Tibial nerve (tissue), 4 donors: ENCODE measurements around the gene NOTCH4. TPM values are rescaled to one million over a fixed set of nuclear protein-coding genes. Genes with fewer than 3 reads are reported as not detected.
A peak's percentile ranks its signal among the peaks of the same experiment; 100 is the strongest.

Source experiments
- DNase-seq, 2 donors: peaks; one replicate each; pipeline ENCODE4 v3.0.0-alpha.2; 2019; ENCODE audit warnings: low spot score in 2 of 2
- H3K27ac ChIP-seq, 4 donors: fragments of 200-600 bp; sonication (generic) in 3 of 4; one replicate each; pipeline ENCODE4 v1.5.1; 2017 to 2019; ENCODE audit warnings: mild to moderate bottlenecking in 1 of 4
- H3K27me3 ChIP-seq, 2 donors: fragments of 200-600 bp; sonication (generic) in 1 of 2; one replicate each; pipeline versions ENCODE4 v1.5.1 to v1.6.0; 2017 to 2019
- H3K36me3 ChIP-seq, 3 donors: fragments of 200-600 bp; sonication (generic); one replicate each; pipeline ENCODE4 v1.5.1; 2018 to 2019
- H3K4me1 ChIP-seq, 4 donors: fragments of 200-600 bp; sonication (generic) in 3 of 4; one replicate each; pipeline ENCODE4 v1.5.1; 2017 to 2019
- H3K4me3 ChIP-seq, 4 donors: fragments of 200-600 bp; sonication (generic) in 3 of 4; one replicate each; pipeline ENCODE4 v1.5.1; 2017 to 2019; ENCODE audit warnings: mild to moderate bottlenecking in 1 of 4, moderate library complexity in 1 of 4
- H3K9me3 ChIP-seq, 4 donors: fragments of 200-600 bp; sonication (generic) in 3 of 4; one replicate each; pipeline ENCODE4 v1.5.1; 2017 to 2019
- CTCF ChIP-seq, 5 experiments: fragments of 200-600 bp in 3 of 5; fragments of 450-650 bp in 2 of 5; sonication (generic) in 3 of 5; IDR thresholded peaks; one replicate each; pipeline ENCODE4 v1.5.1; 2016 to 2019; ENCODE audit warnings: antibody characterized with exemption in 5 of 5, mild to moderate bottlenecking in 3 of 5, moderate library complexity in 2 of 5
- EP300 ChIP-seq, 2 donors: sonication (generic); formaldehyde crosslinking; IDR thresholded peaks; one replicate each; pipeline ENCODE4 v1.6.1; 2017; ENCODE audit warnings: antibody characterized with exemption in 2 of 2, mild to moderate bottlenecking in 1 of 2
- POLR2A ChIP-seq, 2 donors: fragments of 450-650 bp; IDR thresholded peaks; one replicate each; pipeline ENCODE4 v1.6.1; 2017; ENCODE audit warnings: antibody characterized with exemption in 2 of 2, mild to moderate bottlenecking in 2 of 2, moderate library complexity in 2 of 2
- WGBS, 2 donors: methylation state at CpG; one replicate each; pipeline ENCODE4 v1.1.5; 2018; 5-methylcytosine and 5-hydroxymethylcytosine counted together
- total RNA-seq, 4 donors: library from RNA; depleted of rRNA; stranded (reverse); fragments of >200 nt; gene quantifications; one replicate each; pipeline ENCODE4 v1.1.0, GENCODE V29; 2016

Gene NOTCH4
- total RNA-seq, 4 donors from 2014 or later, result 22.4 to 50.2 (median 31.9) TPM

DNA sequence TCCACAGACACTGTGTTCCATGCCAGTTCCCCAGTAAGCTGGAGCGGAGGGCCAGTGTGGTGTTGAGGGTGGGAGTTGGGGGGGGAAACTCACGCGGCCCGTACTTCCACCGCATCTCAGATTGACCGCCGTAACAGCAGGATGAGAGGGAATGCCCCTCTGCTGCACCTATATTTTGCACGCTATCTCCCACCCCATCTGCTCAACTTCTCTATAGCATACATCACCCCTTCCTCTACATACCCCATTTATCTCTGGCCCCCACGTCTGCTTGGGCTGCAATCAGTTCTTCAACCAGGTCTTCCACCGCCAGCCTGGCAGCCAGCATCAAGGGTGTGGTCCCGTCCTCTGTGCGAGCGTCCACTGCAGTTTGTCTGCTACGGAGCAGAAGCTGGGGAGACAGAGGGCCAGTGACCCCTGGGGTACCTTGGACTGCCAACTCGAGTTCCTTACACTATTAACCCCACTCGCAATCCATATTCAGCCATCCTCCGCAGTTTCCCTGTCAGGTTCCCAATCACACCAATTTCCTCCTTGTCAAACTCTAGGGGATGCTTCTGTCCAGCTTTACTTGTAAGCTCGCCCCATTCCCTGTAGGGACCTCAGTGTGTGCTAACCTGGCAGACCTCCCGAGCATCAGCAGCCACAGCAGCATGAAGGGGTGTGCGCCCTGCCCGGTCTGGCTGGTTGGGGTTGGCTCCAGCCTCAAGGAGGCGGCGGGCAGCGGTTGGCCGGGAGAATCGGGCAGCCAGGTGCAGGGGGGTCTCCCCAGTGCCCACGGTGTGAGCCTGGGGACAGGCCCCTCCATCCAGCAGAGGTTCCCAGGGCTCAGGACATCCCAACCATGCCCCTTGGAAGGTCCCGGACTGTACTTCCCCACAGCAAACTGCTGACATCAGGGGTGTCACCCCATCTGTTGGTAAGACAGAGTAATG lies 26.9 kb downstream of the NOTCH4 start:
- Histone ChIP-seq H3K36me3 (no peaks in the 10 kb centered on the region), H3K4me1 (peaks cover 0 to 44% (median 36%) of the 10 kb centered on the region in 4 donors), H3K27me3 (no peaks in the 10 kb centered on the region), H3K9me3 (no peaks in the 10 kb centered on the region), H3K4me3 (peak overlapping the region; percentile 48 to 94 (median 76)), H3K27ac (peak overlapping the region; percentile 96 to 100 (median 100))
- WGBS, 2 donors, result 11 to 15% methylated on average over 26 to 28 of the region's 28 CpGs
- TF ChIP-seq CTCF (IDR thresholded peaks at IDR 0.05), result peak in 2 of 5 experiments; percentile 10 to 34
- peak in 1 of 2 donors; percentile 36 for TF ChIP-seq POLR2A (IDR thresholded peaks at IDR 0.05)
- TF ChIP-seq EP300 (IDR thresholded peaks at IDR 0.05), result peak in 1 of 2 donors; percentile 23
- peak in 1 of 2 donors; percentile 43 for DNase-seq

DNA sequence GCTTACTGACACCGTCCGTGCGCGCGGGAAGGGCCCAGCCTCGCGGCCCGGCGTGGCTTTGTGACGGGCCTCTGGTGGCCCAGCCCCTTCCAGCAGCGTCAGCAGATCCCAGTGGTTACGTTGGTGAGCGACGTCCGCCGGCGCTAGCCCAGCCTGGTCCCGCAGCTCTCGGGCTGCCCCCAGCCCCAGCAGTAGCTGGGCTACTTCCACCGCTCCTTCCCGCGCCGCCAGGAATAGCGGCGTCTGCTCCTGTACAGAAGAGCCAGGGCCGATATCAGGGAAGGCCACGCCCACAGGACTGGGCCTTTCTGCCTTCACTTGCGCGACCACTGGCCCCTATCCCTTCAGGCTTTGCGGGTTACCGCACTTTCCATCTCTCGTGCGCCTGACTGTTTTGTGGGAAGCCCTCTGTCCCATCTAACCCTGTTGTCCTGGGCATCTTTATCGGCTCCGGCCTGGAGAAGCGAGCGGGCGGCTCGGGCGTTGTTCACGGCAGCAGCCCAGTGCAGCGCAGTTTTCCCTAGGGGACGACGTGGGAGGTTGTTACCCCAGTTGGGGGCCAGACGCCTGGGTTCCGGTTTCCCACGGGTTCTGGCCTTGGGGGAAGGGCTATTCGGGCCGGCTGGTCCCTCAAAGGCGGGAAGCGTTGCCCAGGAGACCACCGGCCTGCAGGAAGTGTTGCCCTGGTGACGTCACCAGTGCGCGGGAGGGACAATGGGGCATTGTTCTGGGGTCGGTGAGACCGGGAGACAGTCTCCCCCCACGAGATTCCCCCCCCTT lies 27.8 kb downstream of the NOTCH4 start:
- peaks cover 0 to 52% (median 42%) of the 10 kb centered on the region in 4 donors for H3K4me1 ChIP-seq
- WGBS, 2 donors, result 0% methylated on average over 27 to 30 of the region's 58 CpGs

GRCh38 chr6:32195652-32195901 lies 28.3 kb downstream of the NOTCH4 start:
- no peaks in the 10 kb centered on the region for H3K9me3 ChIP-seq
- no peaks in the 10 kb centered on the region for H3K27me3 ChIP-seq
- TF ChIP-seq EP300 (IDR thresholded peaks at IDR 0.05) (peak in 1 of 2 donors; percentile 97), CTCF (IDR thresholded peaks at IDR 0.05) (peak; percentile 19 to 80 (median 73)), POLR2A (IDR thresholded peaks at IDR 0.05) (no peak)
- peak overlapping the region; percentile 96 to 100 (median 100) for H3K27ac ChIP-seq
- 0% methylated on average over 1 of the region's 25 CpGs; no CpG with 5 or more reads in 1 of the 2 donors for WGBS, 2 donors
- DNase-seq, result peak; percentile 100
- H3K4me1 ChIP-seq, result peaks cover 0 to 57% (median 47%) of the 10 kb centered on the region in 4 donors
- H3K36me3 ChIP-seq, result no peaks in the 10 kb centered on the region
- peak overlapping the region in 3 of 4 donors; percentile 48 to 94 (median 90) for H3K4me3 ChIP-seq

More for the DNA sequence above, 27.8 kb downstream of the NOTCH4 start:
- H3K36me3 ChIP-seq, result no peaks in the 10 kb centered on the region
- H3K4me3 ChIP-seq, result peak overlapping the region; percentile 48 to 94 (median 76)
- H3K27ac ChIP-seq, result peak overlapping the region; percentile 96 to 100 (median 100)
- peak in 1 of 5 experiments; percentile 0 for TF ChIP-seq CTCF (IDR thresholded peaks at IDR 0.05)
- peak; percentile 75 to 98 for TF ChIP-seq EP300 (IDR thresholded peaks at IDR 0.05)
- TF ChIP-seq POLR2A (IDR thresholded peaks at IDR 0.05), result peak; percentile 98 to 99
- H3K27me3 ChIP-seq, result no peaks in the 10 kb centered on the region
- peak; percentile 92 to 94 for DNase-seq
- no peaks in the 10 kb centered on the region for H3K9me3 ChIP-seq

DNA sequence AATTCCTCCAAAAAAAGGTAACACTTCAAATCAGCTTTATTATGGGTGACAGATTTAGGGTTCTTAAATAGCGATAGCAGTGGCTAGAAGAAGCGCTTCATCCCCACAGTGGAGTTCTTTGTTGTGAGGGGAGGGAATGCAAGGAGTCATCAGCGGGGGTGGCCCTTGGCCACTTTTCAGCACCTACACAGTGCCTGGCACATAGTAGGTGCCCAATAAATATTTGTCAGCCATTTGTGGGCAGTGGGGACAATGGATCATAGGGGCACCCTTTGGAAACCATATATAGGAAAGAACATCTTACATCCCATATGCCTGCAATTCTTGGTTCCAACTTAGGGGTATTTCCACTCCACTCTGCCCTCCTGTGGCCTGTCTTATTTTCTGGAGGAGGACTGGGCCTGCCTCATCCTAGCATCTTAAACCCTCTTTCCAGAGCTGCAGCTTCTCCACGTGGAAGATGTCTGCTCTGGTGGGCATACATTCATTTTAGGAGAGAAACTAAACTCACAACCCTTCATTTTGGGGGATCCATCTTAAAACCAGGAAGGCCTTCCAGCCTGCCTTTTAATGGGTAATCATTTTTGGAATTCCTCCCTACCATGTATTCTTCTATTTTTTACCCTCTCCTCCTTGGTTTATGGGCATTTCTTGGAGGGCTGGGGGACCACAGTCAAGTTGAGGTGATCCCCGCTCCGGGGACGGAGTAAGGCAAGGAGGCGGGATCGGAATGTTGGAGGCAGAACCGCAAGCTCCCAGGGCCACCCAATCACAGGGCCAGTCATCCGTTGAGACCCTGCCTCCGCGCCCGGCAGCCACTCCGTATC lies 28.8 kb downstream of the NOTCH4 start:
- H3K4me1 ChIP-seq, result peaks cover 0 to 59% (median 49%) of the 10 kb centered on the region in 4 donors
- 11 to 14% methylated on average over 11 to 15 of the region's 15 CpGs for WGBS, 2 donors

More for the DNA sequence above, 28.8 kb downstream of the NOTCH4 start:
- H3K27me3 ChIP-seq, result no peaks in the 10 kb centered on the region
- peak in 1 of 2 donors; percentile 62 for DNase-seq
- H3K9me3 ChIP-seq, result no peaks in the 10 kb centered on the region
- TF ChIP-seq CTCF (IDR thresholded peaks at IDR 0.05) (peak in 4 of 5 experiments; percentile 32 to 65 (median 56)), EP300 (IDR thresholded peaks at IDR 0.05) (peak in 1 of 2 donors; percentile 88), POLR2A (IDR thresholded peaks at IDR 0.05) (peak; percentile 91 to 94)
- no peaks in the 10 kb centered on the region for H3K36me3 ChIP-seq
- H3K4me3 ChIP-seq, result peak overlapping the region; percentile 2 to 94 (median 39)
- H3K27ac ChIP-seq, result peak overlapping the region; percentile 92 to 100 (median 100)
